HepG2 (cell line): ENCODE results near the gene ZFP90. TPM values are rescaled to one million over a fixed set of nuclear protein-coding genes. Genes with fewer than 3 reads are reported as not detected.

Experiments
- BCL3 ChIP-seq: sonication (generic); formaldehyde crosslinking; IDR thresholded peaks from 2 replicates; pipeline ENCODE4 v1.5.1; 2020; ENCODE audit warnings: mild to moderate bottlenecking, missing genetic modification reagents, moderate library complexity
- EZH2 ChIP-seq: conservative IDR thresholded peaks from 2 replicates; pipeline ENCODE4 v1.6.1; 2012; ENCODE audit warnings: mild to moderate bottlenecking, low read depth, low read length, moderate library complexity
- MATR3 ChIP-seq: sonication (generic); formaldehyde crosslinking; IDR thresholded peaks from 2 replicates; pipeline ENCODE4 v1.4.0; 2020; ENCODE audit warnings: missing genetic modification reagents
- PHF21A ChIP-seq: sonication (generic); formaldehyde crosslinking; IDR thresholded peaks from 2 replicates; pipeline ENCODE4 v1.5.0; 2020; ENCODE audit warnings: mild to moderate bottlenecking, missing genetic modification reagents
- PPARG ChIP-seq: conservative IDR thresholded peaks from 2 replicates; pipeline ENCODE4 v1.6.1; 2016; ENCODE audit warnings: missing biosample characterization, missing genetic modification reagents
- PRDM15 ChIP-seq: sonication (generic); formaldehyde crosslinking; IDR thresholded peaks from 2 replicates; pipeline ENCODE4 v1.4.0; 2020; ENCODE audit warnings: missing genetic modification reagents
- SALL1 ChIP-seq: sonication (generic); formaldehyde crosslinking; IDR thresholded peaks from 2 replicates; pipeline ENCODE4 v1.8.0; 2022; ENCODE audit warnings: mild to moderate bottlenecking, missing genetic modification reagents
- TRAFD1 ChIP-seq: sonication (generic); formaldehyde crosslinking; IDR thresholded peaks from 2 replicates; pipeline ENCODE4 v1.5.1; 2020; ENCODE audit warnings: missing genetic modification reagents, mild to moderate bottlenecking, borderline replicate concordance
- USF2 ChIP-seq, 2 experiments: sonication (generic) in 1 of 2; formaldehyde crosslinking in 1 of 2; IDR thresholded peaks; 2 replicates each; pipeline versions ENCODE4 v1.5.1 to v1.6.1; 2011 to 2020; ENCODE audit warnings: borderline replicate concordance in 1 of 2, low read depth in 1 of 2, low read length in 1 of 2, mild to moderate bottlenecking in 1 of 2, missing genetic modification reagents in 1 of 2, moderate library complexity in 1 of 2
- ZBTB39 ChIP-seq: sonication (generic); formaldehyde crosslinking; IDR thresholded peaks from 2 replicates; pipeline ENCODE4 v1.5.0; 2020; ENCODE audit warnings: missing genetic modification reagents
- ZBTB49 ChIP-seq: sonication (generic); formaldehyde crosslinking; IDR thresholded peaks from 2 replicates; pipeline ENCODE4 v1.4.0; 2020; ENCODE audit warnings: missing genetic modification reagents, borderline replicate concordance
- ZMAT3 ChIP-seq: sonication (generic); formaldehyde crosslinking; conservative IDR thresholded peaks from 2 replicates; pipeline ENCODE4 v1.7.0; 2021; ENCODE audit warnings: missing genetic modification reagents
- ZNF75D ChIP-seq: sonication (generic); formaldehyde crosslinking; IDR thresholded peaks from 2 replicates; pipeline ENCODE4 v1.8.1; 2023; ENCODE audit warnings: missing genetic modification reagents, mild to moderate bottlenecking, borderline replicate concordance
- ZSCAN12 ChIP-seq: sonication (generic); formaldehyde crosslinking; IDR thresholded peaks from 2 replicates; pipeline ENCODE4 v1.9.0; 2021; ENCODE audit warnings: mild to moderate bottlenecking, missing genetic modification reagents
- polyA plus RNA-seq, 8 experiments: library from polyadenylated mRNA; depleted of rRNA in 3 of 8; stranded (reverse) in 7 of 8; unstranded in 1 of 8; fragments of >200 nt; fragmentation: Illumina TruSeq in 4 of 8; extraction: Trizol in 4 of 8; gene quantifications; 2 replicates each; pipeline versions ENCODE4 v1.2.1 to v1.2.3, GENCODE V29; 2011 to 2016; ENCODE audit warnings: low read depth in 4 of 8, missing spikeins in 1 of 8, mixed read lengths in 1 of 8; ENCODE audit not compliant: insufficient read depth in 1 of 8
- total RNA-seq, 5 experiments: library from RNA; depleted of rRNA; stranded (reverse); fragments of >200 nt; fragmentation: Illumina TruSeq; extraction: Trizol; gene quantifications; 2 replicates each; pipeline ENCODE4 v1.2.3, GENCODE V29; 2016; ENCODE audit warnings: low read depth in 1 of 5

Gene ZFP90
- total and polyA plus RNA-seq, 2 of the 13 experiments (the other 11 are each of a cell fraction or from before 2014, with no cell fraction given): 17.6 to 18.9 TPM

GRCh38 chr16:68526143-68526781, 12.8 kb upstream of the ZFP90 start (continued):
- TF ChIP-seq USF2 (IDR thresholded peaks at IDR 0.05; ENCODE audit: low read depth, low read length) (peak; percentile 89), USF2 (CRISPR knock-in tag; IDR thresholded peaks at IDR 0.05; ENCODE audit: borderline replicate concordance) (peak; percentile 86; the same call in 1 of the 2 replicates), ZMAT3 (CRISPR knock-in tag) (no peak), BCL3 (CRISPR knock-in tag) (0 out of 2 replicates have a peak, but pooled peaks have one; percentile 22), ZBTB49 (no peak), SALL1 (peak; percentile 55), EZH2 (no peak), PPARG (no peak), ZSCAN12 (CRISPR knock-in tag) (no peak), ZBTB39 (no peak), PRDM15 (no peak), MATR3 (CRISPR knock-in tag) (no peak), ZNF75D (CRISPR knock-in tag) (no peak), TRAFD1 (CRISPR knock-in tag) (no peak), PHF21A (CRISPR knock-in tag) (no peak)
